Measurements from ENCODE around the gene SPON1. TPM values are rescaled to one million over a fixed set of nuclear protein-coding genes. Genes with fewer than 3 reads are reported as not detected.

The SPON1 gene
- total RNA-seq, 1 experiment from 2014 or later: 0.10 TPM

- no peaks in the 10 kb centered on the region for H3K4me1 ChIP-seq (ENCODE audit: control insufficient read depth, insufficient read depth, low read length)
- ChIA-PET CTCF (no interaction called here), POLR2A (no interaction called here)
- ATAC-seq: no peak
- H3K9me3 ChIP-seq (ENCODE audit: control insufficient read depth, insufficient read depth, low read depth, low read length): no peaks in the 10 kb centered on the region
- H3K27me3 ChIP-seq (ENCODE audit: control insufficient read depth, insufficient read depth, low read length): no peaks in the 10 kb centered on the region
- H3K4me3 ChIP-seq (ENCODE audit: low read depth in 2 of 2, low read length in 2 of 2): no peak overlapping the region
- no TSS peak for BruUV-seq (replicated peaks)
- H3K27ac ChIP-seq (ENCODE audit: low read length): no peak overlapping the region
- H3K36me3 ChIP-seq (ENCODE audit: control insufficient read depth, insufficient read depth, low read length): no peaks in the 10 kb centered on the region
- intact Hi-C loops (cut with micrococcal nuclease; ENCODE audit: unreplicated experiment) (no loop called here), in situ Hi-C loops (cut with HindIII; ENCODE audit: low pct_unique_long_range_greater_than_20kb, low sequenced_read_pairs) (no loop called here)
- no peak for DNase-seq (ENCODE audit: low read depth, low spot score)
- no peak for TF ChIP-seq CTCF (IDR thresholded peaks at IDR 0.05)
- no peak for TF ChIP-seq SIN3A (IDR thresholded peaks at IDR 0.05; ENCODE audit: borderline replicate concordance, insufficient read depth, low read depth, low read length)
- TF ChIP-seq REST (IDR thresholded peaks at IDR 0.05; ENCODE audit: insufficient read depth in 1 of 2, low read depth in 2 of 2, low read length in 1 of 2): no peak
- TF ChIP-seq POLR2AphosphoS5 (IDR thresholded peaks at IDR 0.05; ENCODE audit: low read depth, low read length): no peak
- TF ChIP-seq TCF7L2 (IDR thresholded peaks at IDR 0.05; ENCODE audit: low read depth, low read length): no peak
Observed at GRCh38 chr11:13983081-13983751, 20.7 kb downstream of the SPON1 start.

- no TSS peak for BruUV-seq (replicated peaks)
Observed at GRCh38 chr11:13984616-13985450, 22.3 kb downstream of the SPON1 start.

More at GRCh38 chr11:13984616-13985450, 22.3 kb downstream of the SPON1 start:
- in situ Hi-C loops (cut with HindIII; ENCODE audit: low pct_unique_long_range_greater_than_20kb, low sequenced_read_pairs): no loop called here
- no peak for TF ChIP-seq POLR2AphosphoS5 (IDR thresholded peaks at IDR 0.05; ENCODE audit: low read depth, low read length)
- TF ChIP-seq REST (IDR thresholded peaks at IDR 0.05; ENCODE audit: insufficient read depth in 1 of 2, low read depth in 2 of 2, low read length in 1 of 2): no peak
- TF ChIP-seq CTCF (IDR thresholded peaks at IDR 0.05): no peak
- TF ChIP-seq SIN3A (IDR thresholded peaks at IDR 0.05; ENCODE audit: borderline replicate concordance, insufficient read depth, low read depth, low read length): no peak
- no peak for TF ChIP-seq TCF7L2 (IDR thresholded peaks at IDR 0.05; ENCODE audit: low read depth, low read length)
- no peaks in the 10 kb centered on the region for H3K27me3 ChIP-seq (ENCODE audit: control insufficient read depth, insufficient read depth, low read length)
- intact Hi-C loops (cut with micrococcal nuclease; ENCODE audit: unreplicated experiment): no loop called here
- CTCF ChIA-PET: no interaction called here
- no peaks in the 10 kb centered on the region for H3K36me3 ChIP-seq (ENCODE audit: control insufficient read depth, insufficient read depth, low read length)
- H3K4me3 ChIP-seq (ENCODE audit: low read depth in 2 of 2, low read length in 2 of 2): no peak overlapping the region
- no peak for DNase-seq (ENCODE audit: low read depth, low spot score)
- H3K9me3 ChIP-seq (ENCODE audit: control insufficient read depth, insufficient read depth, low read depth, low read length): no peaks in the 10 kb centered on the region
- no peaks in the 10 kb centered on the region for H3K4me1 ChIP-seq (ENCODE audit: control insufficient read depth, insufficient read depth, low read length)
- no peak for ATAC-seq
- POLR2A ChIA-PET: no interaction called here
- no peak overlapping the region for H3K27ac ChIP-seq (ENCODE audit: low read length)
